NCI-H2107 treated with DMSO at 0.1 percent for 48 hours (cell line): Measurements from ENCODE around the gene DENND4A.
"Not testable (repeated sequence)": the region's sequence is repeated elsewhere in the genome, so short reads cannot be mapped to it uniquely, and the experiment has no call there.

Experiments used
- DNase-seq: peaks from one replicate; lab custom pipeline; 2025; ENCODE audit not compliant: unreplicated experiment; lab: John Stamatoyannopoulos, UW

DENND4A gene

DNA sequence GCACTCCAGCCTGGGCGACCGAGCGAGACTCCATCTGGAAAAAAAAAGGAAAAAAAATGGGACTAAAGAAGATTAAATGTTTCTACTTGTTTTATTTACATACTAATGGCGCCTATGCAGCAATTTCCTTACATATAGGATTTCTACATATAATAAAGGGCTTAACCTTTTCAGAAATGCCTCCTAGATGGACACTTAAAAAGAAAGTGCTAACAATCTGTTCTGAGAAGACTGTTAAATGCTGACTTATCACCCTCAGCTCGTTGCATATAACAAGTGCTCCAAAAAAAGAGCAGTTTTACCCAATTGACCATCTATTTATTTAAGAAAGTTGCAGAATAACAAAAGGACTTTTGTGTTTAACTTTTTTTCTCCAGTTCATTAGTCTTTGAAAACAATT is 32.7 kb downstream of the DENND4A start:
- no peak for DNase-seq

DNA sequence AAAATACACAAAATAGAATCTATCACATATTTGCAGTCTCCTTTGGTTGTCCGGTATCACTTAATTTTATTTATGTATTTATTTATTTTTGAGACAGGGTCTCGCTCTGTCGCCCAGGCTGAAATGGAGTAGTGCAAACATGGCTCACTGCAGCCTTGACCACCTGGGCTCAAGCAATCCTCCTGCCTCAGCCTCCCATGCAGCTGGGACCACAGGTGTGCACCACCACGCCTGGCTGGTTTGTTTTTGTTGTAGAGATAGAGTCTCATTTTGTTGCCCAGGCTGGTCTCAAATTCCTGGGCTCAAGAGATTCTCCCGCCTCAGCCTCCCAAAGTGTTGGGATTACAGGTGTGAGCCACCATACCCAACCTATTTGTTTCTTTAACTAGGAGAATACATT is 33.9 kb downstream of the DENND4A start:
- DNase-seq: no peak

DNA sequence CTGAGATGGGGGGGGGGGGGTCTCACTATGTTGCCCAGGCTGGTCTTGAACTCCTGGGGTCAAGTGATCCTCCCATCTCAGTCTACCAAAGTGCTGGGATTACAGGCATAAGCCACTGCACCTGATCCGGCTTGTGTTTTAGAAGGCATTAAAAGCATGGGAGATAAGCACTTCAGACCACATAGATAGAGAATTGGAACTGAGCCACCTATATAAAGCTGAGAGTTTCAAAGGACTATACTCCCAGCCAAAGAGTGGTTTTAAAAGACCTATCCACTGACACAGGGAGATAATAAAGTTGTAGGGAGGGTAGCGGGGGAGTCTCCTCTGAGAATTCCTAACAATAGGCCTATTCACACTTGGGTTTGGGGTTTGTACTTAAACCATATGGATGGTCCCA is 34.8 kb downstream of the DENND4A start:
- DNase-seq: no peak

DNA sequence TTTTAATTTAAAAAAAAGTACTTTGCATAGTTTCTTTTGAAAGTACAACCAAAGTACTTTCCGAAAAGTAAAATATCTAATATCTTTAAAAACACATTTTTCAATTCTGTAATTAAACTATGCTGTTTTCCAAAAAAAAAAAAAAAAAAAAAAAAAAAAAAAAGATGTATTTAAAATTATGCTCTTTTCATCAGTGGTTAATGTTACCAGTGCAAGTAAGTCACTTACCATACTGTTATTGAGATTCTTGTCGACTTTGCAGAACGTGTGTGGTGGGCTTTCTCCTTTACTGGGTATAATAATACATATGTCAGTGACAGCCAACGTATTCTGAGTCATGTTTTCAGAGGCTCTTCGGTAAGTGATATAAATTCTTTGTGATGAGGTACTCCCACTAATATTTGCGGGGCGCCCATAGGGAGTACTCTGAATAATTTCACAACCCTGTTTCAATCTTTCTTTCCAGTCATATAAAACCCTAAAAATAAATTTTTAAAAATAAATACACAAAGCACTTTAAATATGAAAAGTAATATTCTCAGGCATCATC is 39.9 kb downstream of the DENND4A start:
- no peak for DNase-seq

DNA sequence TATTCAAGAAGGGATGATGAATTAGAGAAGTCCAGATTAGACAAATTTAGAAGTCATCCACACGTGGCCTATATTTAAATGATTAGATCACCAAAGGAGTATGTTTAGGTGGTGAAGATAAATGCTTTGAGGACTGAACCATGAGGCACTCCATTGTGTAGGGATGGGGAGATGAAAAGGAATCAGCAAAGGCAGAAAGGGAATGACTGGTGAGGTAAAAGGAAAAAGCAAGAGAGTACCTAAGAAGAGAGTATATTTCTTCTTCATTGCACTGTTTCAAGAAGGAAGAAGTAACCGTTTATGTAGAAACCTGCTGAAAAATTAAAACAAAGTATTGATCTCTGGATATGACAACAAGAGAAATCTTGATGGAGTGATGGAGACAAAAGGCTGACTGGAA is 40.7 kb downstream of the DENND4A start:
- DNase-seq: no peak

DNA sequence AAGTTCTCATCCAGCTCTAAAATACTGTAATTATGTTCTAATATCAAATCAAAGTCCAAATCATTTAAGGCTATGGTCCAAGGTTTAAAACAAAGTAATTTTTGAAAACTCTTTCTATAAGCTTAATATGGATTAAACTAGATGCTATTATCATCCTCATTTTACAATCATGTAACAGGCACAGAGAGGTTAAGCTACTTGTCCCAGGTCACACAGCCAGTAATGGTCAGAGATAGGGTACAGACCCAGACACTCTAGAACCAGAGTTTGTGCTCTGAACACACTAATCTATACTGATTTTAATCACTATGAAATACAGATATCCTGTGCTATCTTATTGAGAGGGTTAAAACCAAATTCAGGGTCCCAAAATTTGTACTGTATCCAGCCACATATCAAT is 44.8 kb downstream of the DENND4A start:
- no peak for DNase-seq

DNA sequence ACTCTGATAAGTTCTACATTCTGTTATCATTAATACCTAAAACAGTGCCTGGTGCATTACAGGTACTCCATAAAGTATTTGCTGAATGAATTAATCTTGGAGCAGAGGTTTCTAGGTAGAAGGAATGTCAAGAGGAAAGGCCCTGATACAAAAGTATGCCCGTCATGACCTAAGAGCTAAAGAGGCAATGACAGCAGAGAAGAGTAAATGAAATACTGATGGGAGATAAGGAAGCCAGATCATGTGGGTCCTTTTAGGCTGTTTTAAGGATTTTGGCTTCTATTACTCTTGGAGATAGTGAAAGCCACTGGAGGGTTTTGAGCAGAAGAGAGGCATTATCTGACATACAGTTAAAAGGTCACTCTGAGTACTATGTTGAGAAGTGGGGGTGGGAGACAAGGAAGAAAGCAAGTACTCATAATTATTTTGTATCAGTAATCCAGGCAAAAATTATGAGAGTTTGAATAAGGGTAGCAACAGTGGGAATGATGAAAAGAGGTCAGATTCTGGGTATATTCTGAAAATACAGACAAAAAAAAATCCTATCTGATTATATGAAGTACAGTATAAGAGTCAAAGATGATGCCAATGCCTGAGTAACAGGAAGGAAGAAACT is 48.3 kb downstream of the DENND4A start:
- no peak for DNase-seq

DNA sequence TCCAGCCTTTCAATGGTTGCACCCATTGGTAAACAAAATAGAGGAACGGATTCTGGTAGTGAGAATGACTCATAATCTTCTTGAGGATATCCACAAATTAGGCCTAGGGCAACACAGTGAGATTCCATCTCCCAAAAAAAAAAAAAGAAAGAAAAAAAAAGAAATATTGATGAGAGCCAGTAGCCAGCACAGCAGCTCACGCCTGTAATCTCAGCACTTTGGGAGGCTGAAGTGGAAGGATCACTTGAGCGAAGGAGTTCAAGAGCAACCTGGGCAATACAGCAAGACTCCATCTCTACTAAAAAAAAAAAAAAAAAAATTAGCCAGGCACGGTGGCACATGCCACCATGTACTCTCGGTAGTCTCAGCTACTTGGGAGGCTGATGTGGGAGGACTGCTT is 51.9 kb downstream of the DENND4A start:
- no peak for DNase-seq

DNA sequence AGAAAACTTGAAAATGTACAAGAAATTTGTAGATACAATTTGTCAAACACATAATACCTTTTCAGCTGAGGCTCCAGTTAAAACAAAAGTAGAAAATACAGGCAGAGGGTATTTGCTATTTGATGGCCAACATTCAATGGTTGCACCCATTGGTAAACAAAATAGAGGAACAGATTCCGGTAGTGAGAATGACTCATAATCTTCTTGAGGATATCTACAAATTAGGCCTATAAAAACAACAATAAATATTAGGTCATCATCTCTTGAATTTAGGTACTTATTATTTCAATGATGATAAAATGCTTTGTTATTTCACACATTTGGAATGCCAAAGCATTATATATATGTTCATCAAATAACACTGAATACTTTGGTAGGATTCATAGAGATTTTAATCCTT is 53.4 kb downstream of the DENND4A start:
- no peak for DNase-seq

DNA sequence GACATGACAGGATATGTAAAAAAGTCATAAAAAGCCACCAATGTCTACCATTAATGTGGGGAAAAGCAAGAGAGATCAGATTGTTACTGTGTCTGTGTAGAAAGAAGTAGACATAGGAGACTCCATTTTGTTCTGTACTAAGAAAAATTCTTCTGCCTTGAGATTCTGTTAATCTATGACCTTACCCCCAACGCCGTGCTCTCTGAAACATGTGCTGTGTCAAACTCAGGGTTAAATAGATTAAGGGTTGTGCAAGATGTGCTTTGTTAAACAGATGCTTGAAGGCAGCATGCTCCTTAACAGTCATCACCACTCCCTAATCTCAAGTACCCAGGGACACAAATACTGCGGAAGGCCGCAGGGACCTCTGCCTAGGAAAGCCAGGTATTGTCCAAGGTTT is 58.5 kb downstream of the DENND4A start:
- DNase-seq: not testable (repeated sequence)

DNA sequence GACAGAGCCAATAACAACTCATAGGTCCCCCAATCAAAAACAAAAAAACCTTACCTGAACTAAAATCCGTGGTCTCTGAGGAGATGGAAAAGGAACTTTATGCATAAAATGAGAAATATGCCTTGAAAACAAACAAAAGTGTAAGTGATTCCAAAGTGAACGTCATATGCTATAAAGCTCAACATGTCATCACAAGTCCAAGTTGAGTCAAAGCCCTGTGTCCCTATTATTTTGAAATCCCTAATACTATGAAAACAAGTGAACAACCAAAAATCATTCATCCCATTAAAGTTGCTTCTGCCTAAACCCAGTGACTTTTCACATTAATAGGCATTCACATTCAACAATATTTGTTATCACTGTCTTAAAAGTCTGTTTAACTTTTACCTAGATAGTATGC is 59.4 kb downstream of the DENND4A start:
- DNase-seq: no peak

DNA sequence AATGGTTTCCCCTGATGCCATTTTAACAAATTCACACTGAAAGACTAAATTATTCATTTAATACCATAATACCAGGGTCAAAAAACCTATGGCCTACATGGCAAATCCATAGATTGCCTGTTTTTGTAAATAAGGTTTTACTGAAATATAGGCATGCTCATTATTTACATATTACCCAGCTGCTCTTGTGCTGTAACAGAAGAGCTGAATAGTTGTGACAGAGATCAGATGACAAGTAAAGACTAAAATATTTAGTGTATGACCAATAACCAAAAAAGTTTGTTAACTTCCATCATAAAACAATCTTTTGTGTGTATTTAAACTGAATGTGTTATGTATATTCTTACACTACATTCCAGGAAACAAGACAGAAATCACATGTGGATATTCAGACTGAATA is 60.2 kb downstream of the DENND4A start:
- no peak for DNase-seq

DNA sequence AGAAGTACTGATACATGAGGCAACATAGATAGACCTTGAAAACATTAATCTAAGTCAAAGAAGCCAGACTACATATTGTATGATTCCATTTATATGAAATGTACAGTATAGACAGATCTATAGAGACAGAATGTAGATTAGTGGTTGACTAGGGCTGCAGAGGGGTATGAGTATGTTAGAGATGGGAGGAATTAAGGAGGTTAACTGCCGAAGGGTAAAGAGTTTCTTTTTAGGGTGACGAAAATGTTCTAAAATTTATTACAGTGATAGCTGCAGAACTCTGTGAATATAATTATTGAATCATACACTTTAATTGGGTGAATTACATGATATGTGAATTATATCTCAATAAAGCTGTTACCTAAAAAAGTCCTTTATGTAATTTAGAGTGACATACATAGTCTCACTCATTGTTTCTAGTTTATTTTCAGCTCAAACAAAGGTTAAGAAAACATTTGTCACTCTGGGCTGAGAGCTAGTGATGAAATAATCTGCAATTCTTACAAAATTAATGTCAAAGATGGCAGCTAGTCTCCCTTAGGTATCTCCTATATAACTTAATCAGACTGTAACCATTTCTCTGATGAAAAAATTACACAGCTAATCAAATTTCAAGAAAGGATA is 61.4 kb downstream of the DENND4A start:
- DNase-seq: no peak

DNA sequence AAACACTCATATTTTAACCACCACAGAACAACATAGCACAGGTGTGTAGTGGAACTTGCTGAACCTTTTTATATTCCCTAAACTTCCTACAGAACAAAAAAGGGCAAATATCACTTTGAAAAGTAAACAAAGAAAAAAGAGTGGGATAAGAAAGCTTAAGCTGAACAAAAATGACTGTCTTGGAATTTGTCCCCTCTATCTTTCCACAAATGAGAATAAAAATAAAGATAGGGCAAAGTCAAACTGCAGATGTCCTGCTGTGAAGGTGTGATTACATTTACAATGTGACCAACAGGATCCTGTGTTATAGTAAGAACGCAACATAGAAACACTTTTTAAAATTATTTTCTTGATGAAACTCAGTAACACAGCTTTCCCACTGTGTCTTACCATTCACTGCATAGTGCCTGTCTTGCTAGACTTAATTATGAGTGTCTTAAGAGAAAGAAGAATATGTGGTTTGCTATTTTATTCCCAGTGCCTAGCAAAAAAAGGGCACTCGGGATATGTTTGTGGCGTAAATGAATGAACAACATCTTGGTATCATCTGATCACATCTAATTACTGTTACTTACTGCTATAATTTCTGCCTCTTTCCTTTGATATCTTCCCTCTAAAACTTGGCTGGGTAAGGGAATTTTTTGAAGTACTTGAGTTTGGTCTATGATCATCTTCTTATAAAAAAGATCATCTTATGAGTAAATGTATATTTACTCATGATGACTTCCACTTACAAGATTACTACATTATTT is 67.5 kb downstream of the DENND4A start:
- no peak for DNase-seq

DNA sequence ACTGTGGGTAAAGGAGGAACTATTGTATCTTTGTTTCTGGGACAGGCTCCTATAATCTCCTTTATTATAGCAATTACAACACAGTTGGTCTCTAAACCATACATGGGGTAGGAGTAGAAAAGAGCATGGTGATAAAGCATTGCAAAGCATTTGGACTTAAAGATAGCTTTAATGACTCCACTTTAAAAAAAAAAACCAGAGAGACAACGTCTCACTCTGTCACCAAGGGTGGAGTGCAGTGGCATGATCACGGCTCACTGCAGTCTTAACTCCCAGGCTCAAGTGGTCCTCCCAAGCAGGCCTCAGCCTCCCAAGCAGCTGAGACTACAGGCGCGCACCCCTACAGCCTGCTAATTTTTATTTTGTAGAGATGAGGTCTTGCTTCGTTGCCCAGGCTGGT is 68.2 kb downstream of the DENND4A start:
- no peak for DNase-seq

DNA sequence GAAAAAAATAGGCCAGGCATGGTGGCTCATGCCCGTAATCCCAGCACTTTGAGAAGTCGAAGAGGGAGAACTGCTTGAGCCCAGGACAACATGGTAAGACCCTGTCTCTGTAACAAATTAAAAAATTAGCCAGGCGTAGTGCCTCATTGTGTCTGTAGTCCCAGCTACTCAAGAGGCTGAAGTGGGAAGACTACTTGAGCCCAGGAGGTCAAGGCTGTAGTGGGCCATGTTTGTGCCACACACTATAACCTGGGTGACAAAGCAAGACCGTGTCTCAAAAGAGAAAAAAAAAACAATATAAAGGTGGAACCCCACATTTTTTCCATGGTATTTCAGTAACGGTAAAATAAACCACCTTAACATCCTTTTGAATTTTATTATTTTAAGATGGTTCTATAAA is 69.9 kb downstream of the DENND4A start:
- DNase-seq: no peak

DNA sequence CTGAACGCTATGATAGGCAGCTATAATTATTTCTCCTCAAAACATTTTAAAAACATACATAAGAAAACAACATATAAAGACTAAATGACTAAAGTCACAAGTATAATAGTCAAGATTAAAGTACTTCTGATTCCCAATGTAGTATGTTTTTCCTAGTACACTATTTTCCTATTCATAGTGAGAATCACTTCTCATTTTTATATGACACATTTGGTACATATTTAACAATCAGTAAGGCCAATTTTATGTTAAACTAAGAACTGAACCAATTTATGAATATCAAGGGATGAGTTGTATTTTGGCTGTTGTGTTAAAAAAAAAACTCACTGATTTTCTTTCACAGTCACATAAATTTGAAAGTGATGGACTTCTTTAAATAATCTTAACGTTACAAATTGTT is 79.7 kb downstream of the DENND4A start:
- no peak for DNase-seq

DNA sequence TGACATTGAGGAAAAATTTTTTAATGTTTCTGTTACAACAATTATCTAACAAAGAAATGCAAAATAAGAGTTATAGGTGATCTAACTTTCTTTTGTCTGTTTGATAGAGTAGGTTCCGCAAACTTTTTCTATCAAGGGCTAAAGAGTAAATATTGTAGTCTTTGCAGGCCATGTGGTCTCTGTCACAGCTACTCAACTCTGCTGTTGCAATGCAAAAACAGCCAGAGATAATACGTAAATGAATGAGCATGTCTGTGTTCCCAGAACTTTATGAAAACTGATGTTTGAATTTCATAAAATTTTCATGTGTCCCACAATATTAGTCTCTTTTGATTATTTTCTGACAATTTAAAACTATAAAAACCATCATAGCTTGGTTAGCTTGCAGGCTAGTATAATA is 97.0 kb downstream of the DENND4A start:
- no peak for DNase-seq

DNA sequence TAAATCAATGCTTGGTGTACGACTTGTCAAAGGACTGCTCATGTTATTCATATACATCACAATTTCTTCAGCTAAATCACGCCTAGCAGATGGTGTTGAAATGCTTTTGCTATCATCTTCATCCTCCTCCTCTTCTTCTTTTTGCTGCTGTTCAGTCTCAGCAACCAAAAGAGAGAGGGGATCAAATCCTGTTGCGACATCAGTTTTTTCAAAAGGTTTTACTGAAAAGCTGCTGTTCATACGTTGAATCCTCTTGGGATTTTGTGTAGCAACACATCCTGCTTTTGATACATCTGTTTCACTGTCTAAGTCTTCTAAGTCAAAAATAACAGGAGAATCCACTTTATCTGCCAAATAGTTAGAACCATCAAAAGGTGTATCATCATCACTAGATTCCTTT is 101.3 kb downstream of the DENND4A start:
- no peak for DNase-seq

DNA sequence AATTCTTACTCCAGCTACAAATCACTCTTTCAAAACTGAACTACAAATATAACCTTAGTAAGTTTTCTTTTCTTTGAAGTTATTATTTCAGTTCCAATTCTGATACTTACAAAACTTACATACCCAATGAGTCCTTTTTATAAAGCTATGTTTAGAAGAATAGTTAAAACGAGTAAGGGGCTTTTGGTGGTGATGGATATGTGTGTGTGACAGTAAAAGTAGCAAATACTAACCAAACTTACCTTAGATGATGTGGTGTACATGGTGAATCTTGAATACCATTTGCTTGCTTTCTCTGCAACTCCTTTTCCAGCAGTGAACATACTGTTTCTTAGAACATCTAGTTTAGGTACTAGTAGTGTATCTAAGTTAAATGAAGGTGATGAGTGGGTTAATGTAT is 101.9 kb downstream of the DENND4A start:
- no peak for DNase-seq

DNA sequence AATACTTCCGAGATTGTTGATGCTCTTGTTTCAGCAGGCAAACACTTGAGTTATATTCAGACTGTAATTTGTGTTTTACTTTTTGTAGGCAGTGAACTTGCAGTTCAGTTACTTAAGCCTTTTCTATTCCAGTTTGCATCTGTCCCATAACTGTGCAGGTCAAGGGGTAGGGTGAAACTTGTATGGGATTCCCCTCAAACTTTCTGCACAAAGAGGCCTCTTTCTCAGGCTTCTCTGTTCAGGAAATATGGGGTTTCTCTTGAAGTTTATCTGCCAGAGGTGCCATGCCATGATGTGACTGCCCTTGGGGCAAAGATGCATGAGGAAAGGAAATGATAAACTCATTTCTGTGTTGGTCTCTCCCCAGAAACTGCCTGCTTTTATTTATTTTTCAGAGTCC is 103.6 kb downstream of the DENND4A start:
- DNase-seq: no peak

DNA sequence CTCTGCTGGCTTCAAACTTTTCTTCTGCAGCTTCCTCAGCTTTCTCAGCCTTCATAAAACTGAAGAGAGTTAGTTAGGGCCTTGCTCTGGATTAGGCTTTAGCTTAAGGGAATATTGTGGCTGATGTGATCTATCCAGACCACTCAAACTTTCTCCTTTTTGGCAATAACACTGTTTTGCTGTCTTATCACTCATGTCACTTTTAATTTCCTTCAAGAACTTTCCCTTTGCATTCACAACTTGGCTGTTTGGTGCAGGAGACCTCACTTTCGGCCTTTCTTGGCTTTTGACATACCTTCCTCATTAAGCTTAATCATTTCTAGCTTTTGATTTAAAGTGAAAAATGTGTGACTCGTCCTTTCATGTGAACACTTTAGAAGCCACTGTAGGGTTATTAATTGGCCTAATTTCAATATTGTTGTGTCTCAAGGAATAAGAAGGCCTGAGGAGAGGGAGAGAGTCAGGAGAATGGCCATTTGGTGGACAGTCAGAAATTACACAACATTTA is 109.6 kb downstream of the DENND4A start:
- no peak for DNase-seq
